Measurements from ENCODE around the gene FGF18. TPM values are rescaled to one million over a fixed set of nuclear protein-coding genes. Genes with fewer than 3 reads are reported as not detected.

The FGF18 gene
- total RNA-seq, 1 donor from 2014 or later, result 2.6 TPM

DNA sequence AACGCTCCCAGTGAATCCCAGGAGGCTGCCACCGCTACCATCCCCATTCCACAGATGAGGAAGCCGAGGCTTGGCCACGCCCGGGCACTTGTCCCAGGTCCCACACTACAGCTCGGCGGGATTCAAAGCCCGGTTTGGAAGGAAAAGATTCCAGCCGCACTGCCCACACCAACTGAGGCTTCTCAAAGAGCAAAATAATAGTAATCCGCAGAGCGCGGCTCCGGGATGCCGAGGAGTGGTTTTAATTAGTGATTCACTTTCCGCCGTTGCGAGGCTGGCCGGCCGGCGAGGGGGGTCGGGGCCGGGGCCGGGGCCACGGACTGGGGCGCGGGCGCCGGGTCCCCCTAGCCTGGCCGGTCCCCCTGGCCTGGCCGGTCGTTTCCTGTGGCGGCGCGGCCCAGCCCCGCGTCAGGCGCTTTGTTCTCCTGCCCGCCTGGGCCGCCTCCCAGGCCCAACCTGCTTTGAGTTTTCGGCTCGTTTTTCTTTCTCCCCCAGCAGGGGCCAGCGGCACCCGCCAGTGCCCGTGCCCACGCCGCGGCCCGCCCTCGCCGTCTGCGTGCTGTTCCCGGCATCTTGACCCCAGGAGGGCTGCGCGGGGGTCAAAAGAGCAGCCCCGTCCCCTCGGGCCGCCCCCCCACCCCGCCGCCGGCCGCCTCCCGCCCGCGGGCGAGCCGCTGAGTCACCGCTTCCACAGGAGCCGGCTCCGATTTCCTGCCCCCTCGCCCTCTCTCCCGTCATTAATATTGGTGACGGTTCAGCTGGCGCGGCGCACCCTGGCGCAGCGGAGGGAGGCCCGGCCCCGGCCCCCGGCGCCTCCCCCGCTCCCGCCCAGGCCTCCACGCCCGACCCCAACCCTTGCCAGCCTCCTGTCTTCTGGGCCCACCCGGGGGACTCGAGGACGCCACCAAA is 31.2 kb downstream of the FGF18 start:
- TF ChIP-seq, protein P1, sequence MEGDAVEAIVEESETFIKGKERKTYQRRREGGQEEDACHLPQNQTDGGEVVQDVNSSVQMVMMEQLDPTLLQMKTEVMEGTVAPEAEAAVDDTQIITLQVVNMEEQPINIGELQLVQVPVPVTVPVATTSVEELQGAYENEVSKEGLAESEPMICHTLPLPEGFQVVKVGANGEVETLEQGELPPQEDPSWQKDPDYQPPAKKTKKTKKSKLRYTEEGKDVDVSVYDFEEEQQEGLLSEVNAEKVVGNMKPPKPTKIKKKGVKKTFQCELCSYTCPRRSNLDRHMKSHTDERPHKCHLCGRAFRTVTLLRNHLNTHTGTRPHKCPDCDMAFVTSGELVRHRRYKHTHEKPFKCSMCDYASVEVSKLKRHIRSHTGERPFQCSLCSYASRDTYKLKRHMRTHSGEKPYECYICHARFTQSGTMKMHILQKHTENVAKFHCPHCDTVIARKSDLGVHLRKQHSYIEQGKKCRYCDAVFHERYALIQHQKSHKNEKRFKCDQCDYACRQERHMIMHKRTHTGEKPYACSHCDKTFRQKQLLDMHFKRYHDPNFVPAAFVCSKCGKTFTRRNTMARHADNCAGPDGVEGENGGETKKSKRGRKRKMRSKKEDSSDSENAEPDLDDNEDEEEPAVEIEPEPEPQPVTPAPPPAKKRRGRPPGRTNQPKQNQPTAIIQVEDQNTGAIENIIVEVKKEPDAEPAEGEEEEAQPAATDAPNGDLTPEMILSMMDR (IDR thresholded peaks at IDR 0.05; ENCODE audit: unreplicated experiment), result no peak
- Mint-ChIP-seq H3K36me3 (ENCODE audit: insufficient read depth) (no peaks in the 10 kb centered on the region), H3K27ac (peak overlapping the region; percentile 45), H3K4me3 (ENCODE audit: low read depth) (no peak overlapping the region), H3K9me3 (ENCODE audit: low read depth) (no peaks in the 10 kb centered on the region), H3K4me1 (ENCODE audit: low read depth) (peaks cover 11% of the 10 kb centered on the region), H3K27me3 (peaks cover 30% of the 10 kb centered on the region)
- DNase-seq (ENCODE audit: low spot score, unreplicated experiment), result no peak

DNA sequence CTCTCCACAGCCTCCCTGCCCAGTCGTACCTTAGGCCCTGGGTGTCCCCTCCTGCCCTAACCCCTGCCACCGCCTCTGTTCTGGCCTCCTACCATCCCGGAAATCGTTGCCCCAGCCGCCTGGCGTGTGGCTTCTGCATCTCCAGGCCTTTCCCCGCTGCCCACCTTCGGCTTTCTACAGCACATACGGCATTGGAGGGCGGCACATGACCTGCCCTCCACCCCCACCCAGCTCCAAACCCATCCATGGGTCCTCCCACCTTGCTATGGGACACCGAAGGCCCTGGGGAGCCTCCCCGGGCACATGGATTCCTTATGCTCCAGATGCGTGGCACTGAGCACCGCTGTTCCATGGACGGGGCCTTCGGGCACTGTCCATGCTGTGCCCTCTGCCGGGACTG is 32.0 kb downstream of the FGF18 start:
- Mint-ChIP-seq H3K9me3 (ENCODE audit: low read depth) (no peaks in the 10 kb centered on the region), H3K27ac (peak overlapping the region; percentile 91), H3K4me3 (ENCODE audit: low read depth) (peak overlapping the region; percentile 29), H3K36me3 (ENCODE audit: insufficient read depth) (no peaks in the 10 kb centered on the region), H3K4me1 (ENCODE audit: low read depth) (peaks cover 11% of the 10 kb centered on the region), H3K27me3 (peaks cover 30% of the 10 kb centered on the region)
- no peak for DNase-seq (ENCODE audit: low spot score, unreplicated experiment)
- TF ChIP-seq, protein P1 (IDR thresholded peaks at IDR 0.05; ENCODE audit: unreplicated experiment), result no peak

DNA sequence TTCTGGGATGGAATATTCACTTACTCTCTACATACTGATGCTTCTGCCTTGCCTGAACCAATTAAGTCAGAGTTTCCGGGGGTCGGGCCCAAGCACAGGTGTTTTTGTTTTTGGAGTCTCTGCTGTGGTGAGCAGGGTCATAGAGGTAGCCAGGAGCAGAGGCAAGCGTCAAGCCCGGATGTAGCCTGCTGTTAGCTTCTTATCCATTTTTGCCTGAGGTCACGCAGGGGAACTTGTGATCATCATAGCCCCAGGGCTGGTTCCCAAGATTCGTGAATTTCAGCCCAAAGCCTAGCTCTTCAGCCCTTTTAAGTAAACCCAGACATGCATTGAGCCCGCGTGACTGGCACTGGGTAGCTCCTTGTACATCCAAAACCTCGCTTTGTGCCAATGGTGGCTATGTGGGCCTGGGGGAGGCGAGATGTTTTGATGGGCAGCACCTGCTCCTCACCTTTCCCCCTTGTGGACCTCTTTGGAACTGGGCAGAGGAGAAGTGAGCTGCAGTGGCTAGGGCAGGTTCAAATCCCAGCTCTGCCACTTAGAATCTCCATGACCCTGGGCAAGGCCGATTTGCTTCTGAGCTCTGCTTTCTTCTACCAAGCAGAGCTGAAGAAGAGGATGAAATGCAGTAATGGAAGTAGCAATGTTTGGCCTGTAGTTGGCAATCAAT is 33.7 kb downstream of the FGF18 start:
- no peak overlapping the region for H3K27ac Mint-ChIP-seq
- peaks cover 2% of the 10 kb centered on the region for H3K36me3 Mint-ChIP-seq (ENCODE audit: insufficient read depth)
- peaks cover 9% of the 10 kb centered on the region for H3K4me1 Mint-ChIP-seq (ENCODE audit: low read depth)
- no peaks in the 10 kb centered on the region for H3K9me3 Mint-ChIP-seq (ENCODE audit: low read depth)
- no peak overlapping the region for H3K4me3 Mint-ChIP-seq (ENCODE audit: low read depth)
- no peak for DNase-seq (ENCODE audit: low spot score, unreplicated experiment)
- TF ChIP-seq, protein P1 (IDR thresholded peaks at IDR 0.05; ENCODE audit: unreplicated experiment), result no peak
- H3K27me3 Mint-ChIP-seq, result peaks cover 22% of the 10 kb centered on the region

DNA sequence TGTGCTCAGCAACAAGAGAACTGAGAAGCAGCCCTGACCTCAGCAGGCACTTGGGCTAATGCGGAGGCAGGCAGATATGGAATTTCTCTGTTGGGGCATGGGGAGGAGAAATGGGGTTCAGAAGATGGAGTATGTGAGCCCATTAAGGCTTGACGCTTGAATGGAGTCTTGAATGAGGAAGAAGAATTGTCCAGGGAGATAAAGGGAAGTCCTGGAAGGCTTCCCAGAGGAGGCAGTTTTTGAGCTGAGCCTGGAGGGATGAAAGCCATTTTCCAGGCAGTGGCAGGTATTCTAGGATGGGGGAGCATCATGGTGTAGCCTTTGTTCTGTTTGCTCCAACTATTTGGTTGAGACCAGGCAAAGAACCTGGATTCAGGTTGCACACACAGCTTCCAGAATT is 34.5 kb downstream of the FGF18 start:
- TF ChIP-seq, protein P1 (IDR thresholded peaks at IDR 0.05; ENCODE audit: unreplicated experiment), result no peak
- no peaks in the 10 kb centered on the region for H3K9me3 Mint-ChIP-seq (ENCODE audit: low read depth)
- peaks cover 6% of the 10 kb centered on the region for H3K4me1 Mint-ChIP-seq (ENCODE audit: low read depth)
- H3K27ac Mint-ChIP-seq, result no peak overlapping the region
- peaks cover 2% of the 10 kb centered on the region for H3K36me3 Mint-ChIP-seq (ENCODE audit: insufficient read depth)
- H3K4me3 Mint-ChIP-seq (ENCODE audit: low read depth), result no peak overlapping the region
- H3K27me3 Mint-ChIP-seq, result peaks cover 15% of the 10 kb centered on the region
- DNase-seq (ENCODE audit: low spot score, unreplicated experiment), result no peak

DNA sequence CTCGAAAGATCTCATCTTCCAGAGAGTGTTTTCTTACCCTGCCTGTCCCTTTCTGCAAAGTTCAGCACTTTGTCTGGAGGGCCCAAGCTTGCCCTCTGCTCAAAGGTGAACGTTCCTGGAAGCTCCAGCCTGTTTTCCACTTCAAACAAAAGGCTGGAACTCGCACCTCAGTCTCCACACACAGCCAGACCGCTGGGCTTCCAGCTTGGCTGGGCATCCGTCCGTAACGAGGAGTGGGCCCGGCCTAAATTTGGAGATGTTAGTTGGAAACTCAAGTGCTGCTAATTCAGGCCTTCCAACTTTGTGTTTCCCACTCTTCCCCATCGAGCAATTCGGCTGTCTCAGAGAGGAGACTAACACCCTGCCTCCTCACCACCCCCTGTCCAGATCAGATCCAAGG is 35.1 kb downstream of the FGF18 start:
- Mint-ChIP-seq H3K4me1 (ENCODE audit: low read depth) (peaks cover 2% of the 10 kb centered on the region), H3K4me3 (ENCODE audit: low read depth) (no peak overlapping the region), H3K27me3 (peaks cover 16% of the 10 kb centered on the region), H3K9me3 (ENCODE audit: low read depth) (no peaks in the 10 kb centered on the region), H3K36me3 (ENCODE audit: insufficient read depth) (peaks cover 2% of the 10 kb centered on the region), H3K27ac (no peak overlapping the region)
- DNase-seq (ENCODE audit: low spot score, unreplicated experiment), result no peak
- TF ChIP-seq, protein P1 (IDR thresholded peaks at IDR 0.05; ENCODE audit: unreplicated experiment), result no peak

Measured in progenitor cell of endocrine pancreas (in vitro differentiated cells).